HG03439 (cell line): ENCODE results near the gene MTA1.

Experiments
- ATAC-seq: cut with Tn5 transposase; IDR thresholded peaks from one replicate; pipeline ENCODE4 v1.9.1; 2021; ENCODE audit warnings: mild to moderate bottlenecking, moderate library complexity; ENCODE audit not compliant: unreplicated experiment

The MTA1 gene

GRCh38 chr14:105386581-105387529 lies 32.8 kb upstream of the MTA1 start:
- no peak for ATAC-seq

- ATAC-seq = no peak
Measured at GRCh38 chr14:105387530-105387922, 32.1 kb upstream of the MTA1 start.

GRCh38 chr14:105388110-105388951 lies 31.3 kb upstream of the MTA1 start:
- no peak for ATAC-seq

GRCh38 chr14:105388976-105389375 lies 30.7 kb upstream of the MTA1 start:
- ATAC-seq = no peak

- ATAC-seq = no peak
Measured at GRCh38 chr14:105389534-105389933, 30.1 kb upstream of the MTA1 start.

- ATAC-seq = no peak
Measured at GRCh38 chr14:105389976-105390848, 29.4 kb upstream of the MTA1 start.

- no peak for ATAC-seq
Measured at GRCh38 chr14:105390849-105391500, 28.7 kb upstream of the MTA1 start.

GRCh38 chr14:105391541-105391940 lies 28.1 kb upstream of the MTA1 start:
- ATAC-seq = no peak

- ATAC-seq = no peak
Measured at GRCh38 chr14:105392131-105393090, 27.2 kb upstream of the MTA1 start.

GRCh38 chr14:105393151-105393550 lies 26.5 kb upstream of the MTA1 start:
- ATAC-seq = no peak

GRCh38 chr14:105394714-105395537 lies 24.7 kb upstream of the MTA1 start:
- no peak for ATAC-seq

GRCh38 chr14:105395538-105395854 lies 24.1 kb upstream of the MTA1 start:
- ATAC-seq = no peak

- no peak for ATAC-seq
Measured at GRCh38 chr14:105397350-105397931, 22.2 kb upstream of the MTA1 start.

GRCh38 chr14:105398044-105398725 lies 21.4 kb upstream of the MTA1 start, which contains the start of gene TEX22:
TEX22 (plus strand) TSS chr14:105398538; CDS start chr14:105399341, 803 bp downstream.
- ATAC-seq = peak; percentile 73

- peak; percentile 39 for ATAC-seq
Measured at GRCh38 chr14:105398726-105399465, 20.7 kb upstream of the MTA1 start.

- ATAC-seq = no peak
Measured at GRCh38 chr14:105399466-105399775, 20.2 kb upstream of the MTA1 start.

GRCh38 chr14:105400016-105400415 lies 19.6 kb upstream of the MTA1 start:
- ATAC-seq = no peak
